ENCODE measurements around the gene TMEM163. TPM values are rescaled to one million over a fixed set of nuclear protein-coding genes. Genes with fewer than 3 reads are reported as not detected.
A peak's percentile ranks its signal among the peaks of the same experiment; 100 is the strongest.

The TMEM163 gene
- total and polyA plus RNA-seq, 2 of the 13 experiments (the other 11 are each of a cell fraction or from before 2014, with no cell fraction given), result 0.05 TPM; not detected in 1

DNA sequence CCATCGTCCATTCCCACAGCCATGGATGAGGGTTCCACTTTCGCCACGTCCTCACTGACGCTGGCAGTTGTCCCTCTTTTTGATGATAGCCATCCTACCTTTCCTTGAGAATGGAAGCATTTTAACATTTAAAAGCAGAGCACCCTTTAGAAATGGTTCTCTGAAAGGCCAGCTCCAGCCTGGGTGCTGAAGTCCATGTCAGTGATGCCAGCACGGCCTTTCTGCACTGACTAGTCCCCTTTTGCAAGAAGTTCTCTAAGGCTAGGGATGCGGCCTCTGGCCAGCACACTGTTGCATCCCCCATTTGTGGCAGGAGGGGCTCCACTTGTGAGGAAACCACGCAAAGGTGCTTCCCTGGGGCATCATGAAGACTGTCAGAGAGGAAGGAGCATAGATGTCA, 261.4 kb downstream of the TMEM163 start:
- no peak overlapping the region for H2AFZ ChIP-seq (ENCODE audit: low read length)
- no TSS peak for BruUV-seq (replicated peaks)
- H3K27ac ChIP-seq (ENCODE audit: extremely low read length, insufficient read depth, low read length), result peak overlapping the region; percentile 47
- no peaks in the 10 kb centered on the region for H3K79me2 ChIP-seq (ENCODE audit: insufficient read depth, low read length)
- H3K36me3 ChIP-seq (replicated peaks in 1 of 2; ENCODE audit: control insufficient read depth in 1 of 2, insufficient read depth in 2 of 2, low read length in 2 of 2), result peaks cover 4 to 5% of the 10 kb centered on the region in 2 experiments
- peaks cover 52% of the 10 kb centered on the region for H3K4me1 ChIP-seq (ENCODE audit: insufficient read depth, low read length)
- peaks cover 0 to 3% of the 10 kb centered on the region in 2 experiments; a peak in 3 of 5 replicates for H3K27me3 ChIP-seq (ENCODE audit: control insufficient read depth in 1 of 2, insufficient read depth in 2 of 2, low read length in 2 of 2)
- 0 out of 2 replicates have a peak, but pooled peaks have one; percentile 49 for TF ChIP-seq SP4 (CRISPR knock-in tag; IDR thresholded peaks at IDR 0.05)
- TF ChIP-seq ZNF670 (CRISPR knock-in tag; IDR thresholded peaks at IDR 0.05; ENCODE audit: borderline replicate concordance), result 0 out of 2 replicates have a peak, but pooled peaks have one; percentile 0
- TF ChIP-seq FLYWCH1 (CRISPR knock-in tag; IDR thresholded peaks at IDR 0.05), result peak; percentile 45; the same call in 1 of the 2 replicates
- TF ChIP-seq TBX2 (CRISPR knock-in tag; IDR thresholded peaks at IDR 0.05; ENCODE audit: borderline replicate concordance), result no peak
- 0 out of 2 replicates have a peak, but pooled peaks have one; percentile 39 for TF ChIP-seq POLR2AphosphoS5 (IDR thresholded peaks at IDR 0.05; ENCODE audit: low read depth, low read length)
- TF ChIP-seq POLR2G (IDR thresholded peaks at IDR 0.05; ENCODE audit: low read depth, low read length), result 0 out of 2 replicates have a peak, but pooled peaks have one; percentile 33
- no peak for TF ChIP-seq HNRNPUL1 (IDR thresholded peaks at IDR 0.05; ENCODE audit: low read depth, low read length)
- 0 out of 2 replicates have a peak, but pooled peaks have one; percentile 68 for TF ChIP-seq CENPT (CRISPR knock-in tag; IDR thresholded peaks at IDR 0.05; ENCODE audit: low read depth)
- H3K4me3 ChIP-seq (replicated peaks in 1 of 3; ENCODE audit: insufficient read depth in 1 of 3, low read depth in 2 of 3, low read length in 3 of 3), result no peak overlapping the region
- ChIA-PET CTCF (ENCODE audit: low intra/inter-chr PET ratio, low total read pairs) (no interaction called here), POLR2A (interaction anchor here (1.0 kb wide), 1 partner anchor 46 kb away, joined by 3 read pairs; no protein-coding TSS in a partner anchor)
- intact Hi-C loops (cut with micrococcal nuclease; ENCODE audit: unreplicated experiment), result no loop called here
- in situ Hi-C loops (cut with HindIII; ENCODE audit: extremely low pct_ligation_motif_present, low pct_unique_long_range_greater_than_20kb), result loop anchor here (10.0 kb wide), 2 partner anchors 333 to 573 kb away; no protein-coding TSS in a partner anchor
- no peaks in the 10 kb centered on the region for H3K9me3 ChIP-seq (ENCODE audit: low read length)
- DNase-seq (ENCODE audit: low spot score), result no peak
- no peak for FAIRE-seq
- no peak overlapping the region for H3K9ac ChIP-seq (ENCODE audit: insufficient read depth, low read depth, low read length)
- 0 out of 2 replicates have a peak overlapping the region, but pooled peaks have one; percentile 30 for H3K4me2 ChIP-seq (ENCODE audit: low read depth, low read length)
- peak; percentile 2 for ATAC-seq
- H4K20me1 ChIP-seq (ENCODE audit: insufficient read depth, low read length), result no peaks in the 10 kb centered on the region
- 95% methylated on average over 7 of the region's 7 CpGs for WGBS (ENCODE audit: low lambda C conversion rate)

DNA sequence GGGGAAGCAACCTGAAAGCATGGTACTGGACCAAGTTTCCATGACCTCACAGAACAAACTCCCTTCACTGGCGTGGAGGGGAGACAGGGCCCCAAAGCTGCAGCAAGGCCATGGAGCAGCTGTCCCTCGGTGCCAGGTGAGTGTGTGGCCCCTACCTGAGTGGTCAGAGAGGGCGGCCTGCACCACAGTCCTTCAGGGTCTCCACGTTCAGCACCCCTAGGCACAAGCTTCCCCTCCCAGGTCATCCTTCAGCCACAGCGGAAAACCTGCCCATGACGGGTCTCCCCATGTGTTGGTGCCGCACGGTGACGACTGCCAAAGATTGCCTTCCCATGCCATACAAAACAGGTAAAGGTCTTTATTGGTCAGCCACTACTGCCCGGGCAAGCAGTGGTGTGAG, 263.4 kb downstream of the TMEM163 start:
- no peak overlapping the region for H3K4me2 ChIP-seq (ENCODE audit: low read depth, low read length)
- no peak for TF ChIP-seq HOXA5 (CRISPR knock-in tag; IDR thresholded peaks at IDR 0.05)
- no peak for TF ChIP-seq TOPORS (CRISPR knock-in tag; IDR thresholded peaks at IDR 0.05)
- TF ChIP-seq POLR2A (IDR thresholded peaks at IDR 0.05; ENCODE audit: insufficient read depth in 1 of 2, low read depth in 2 of 2, low read length in 2 of 2), result peak; percentile 21 to 38; a peak in 2 of 4 replicates
- TF ChIP-seq, protein P1, sequence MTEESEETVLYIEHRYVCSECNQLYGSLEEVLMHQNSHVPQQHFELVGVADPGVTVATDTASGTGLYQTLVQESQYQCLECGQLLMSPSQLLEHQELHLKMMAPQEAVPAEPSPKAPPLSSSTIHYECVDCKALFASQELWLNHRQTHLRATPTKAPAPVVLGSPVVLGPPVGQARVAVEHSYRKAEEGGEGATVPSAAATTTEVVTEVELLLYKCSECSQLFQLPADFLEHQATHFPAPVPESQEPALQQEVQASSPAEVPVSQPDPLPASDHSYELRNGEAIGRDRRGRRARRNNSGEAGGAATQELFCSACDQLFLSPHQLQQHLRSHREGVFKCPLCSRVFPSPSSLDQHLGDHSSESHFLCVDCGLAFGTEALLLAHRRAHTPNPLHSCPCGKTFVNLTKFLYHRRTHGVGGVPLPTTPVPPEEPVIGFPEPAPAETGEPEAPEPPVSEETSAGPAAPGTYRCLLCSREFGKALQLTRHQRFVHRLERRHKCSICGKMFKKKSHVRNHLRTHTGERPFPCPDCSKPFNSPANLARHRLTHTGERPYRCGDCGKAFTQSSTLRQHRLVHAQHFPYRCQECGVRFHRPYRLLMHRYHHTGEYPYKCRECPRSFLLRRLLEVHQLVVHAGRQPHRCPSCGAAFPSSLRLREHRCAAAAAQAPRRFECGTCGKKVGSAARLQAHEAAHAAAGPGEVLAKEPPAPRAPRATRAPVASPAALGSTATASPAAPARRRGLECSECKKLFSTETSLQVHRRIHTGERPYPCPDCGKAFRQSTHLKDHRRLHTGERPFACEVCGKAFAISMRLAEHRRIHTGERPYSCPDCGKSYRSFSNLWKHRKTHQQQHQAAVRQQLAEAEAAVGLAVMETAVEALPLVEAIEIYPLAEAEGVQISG (CRISPR knock-in tag; IDR thresholded peaks at IDR 0.05), result no peak
- TF ChIP-seq ZNF644 (CRISPR knock-in tag; IDR thresholded peaks at IDR 0.05; ENCODE audit: low read depth), result no peak
- no peak for TF ChIP-seq ELF1 (CRISPR knock-in tag; IDR thresholded peaks at IDR 0.05)
- TF ChIP-seq NR2F2 (IDR thresholded peaks at IDR 0.05; ENCODE audit: borderline replicate concordance, low read depth), result no peak
- peak; percentile 95 for TF ChIP-seq AGO2 (optimal IDR thresholded peaks at IDR 0.05; ENCODE audit: low read depth, low read length)
- no peak for TF ChIP-seq ZNF672 (CRISPR knock-in tag; IDR thresholded peaks at IDR 0.05)
- TF ChIP-seq BHLHE40 (IDR thresholded peaks at IDR 0.05; ENCODE audit: low read length), result no peak
- no peak for TF ChIP-seq MLLT10 (CRISPR knock-in tag; IDR thresholded peaks at IDR 0.05)

More for the DNA sequence above, 263.4 kb downstream of the TMEM163 start:
- no TSS peak for BruUV-seq (replicated peaks)
- Histone ChIP-seq H2AFZ (ENCODE audit: low read length) (no peak overlapping the region), H3K9me3 (ENCODE audit: low read length) (no peaks in the 10 kb centered on the region), H3K4me1 (ENCODE audit: insufficient read depth, low read length) (peaks cover 55% of the 10 kb centered on the region), H3K79me2 (ENCODE audit: insufficient read depth, low read length) (no peaks in the 10 kb centered on the region), H3K27me3 (ENCODE audit: control insufficient read depth in 1 of 2, insufficient read depth in 2 of 2, low read length in 2 of 2) (no peaks in the 10 kb centered on the region), H3K27ac (ENCODE audit: extremely low read length, insufficient read depth, low read length) (no peak overlapping the region), H3K36me3 (replicated peaks in 1 of 2; ENCODE audit: control insufficient read depth in 1 of 2, insufficient read depth in 2 of 2, low read length in 2 of 2) (peaks cover 12 to 21% of the 10 kb centered on the region in 2 experiments), H3K9ac (ENCODE audit: insufficient read depth, low read depth, low read length) (no peak overlapping the region), H3K4me3 (replicated peaks in 1 of 3; ENCODE audit: insufficient read depth in 1 of 3, low read depth in 2 of 3, low read length in 3 of 3) (no peak overlapping the region), H4K20me1 (ENCODE audit: insufficient read depth, low read length) (no peaks in the 10 kb centered on the region; the same call in 1 of the 2 replicates)
- 98% methylated on average over 9 of the region's 10 CpGs for WGBS (ENCODE audit: low lambda C conversion rate)
- ChIA-PET CTCF (ENCODE audit: low intra/inter-chr PET ratio, low total read pairs) (no interaction called here), POLR2A (no interaction called here)
- FAIRE-seq (no peak), DNase-seq (ENCODE audit: low spot score) (no peak), ATAC-seq (no peak)
- in situ Hi-C loops (cut with HindIII; ENCODE audit: extremely low pct_ligation_motif_present, low pct_unique_long_range_greater_than_20kb) (loop anchor here (10.0 kb wide), 2 partner anchors 331 to 571 kb away; no protein-coding TSS in a partner anchor), intact Hi-C loops (cut with micrococcal nuclease; ENCODE audit: unreplicated experiment) (no loop called here)

All from HepG2 (cell line).